H9 (cell line): ENCODE measurements around the gene CCS. TPM values are rescaled to one million over a fixed set of nuclear protein-coding genes. Genes with fewer than 3 reads are reported as not detected.

Experiments
- DNase-seq: peaks from one replicate; pipeline ENCODE4 v3.0.0-alpha.2; 2017
- H2AFZ ChIP-seq: one replicate; pipeline ENCODE4 v1.6.1; 2013; ENCODE audit warnings: mild to moderate bottlenecking, low read length, control low read depth, moderate library complexity
- H2AK5ac ChIP-seq: 2 replicates; pipeline ENCODE4 v1.6.1; 2013; ENCODE audit warnings: low read length, control low read depth, mixed read lengths; ENCODE audit not compliant: insufficient read length
- H2BK120ac ChIP-seq: one replicate; pipeline ENCODE4 v1.6.1; 2013; ENCODE audit warnings: low read depth, mild to moderate bottlenecking, low read length, control low read depth, inconsistent platforms; ENCODE audit not compliant: poor library complexity, severe bottlenecking
- H2BK12ac ChIP-seq: 2 replicates; pipeline ENCODE4 v1.6.1; 2013; ENCODE audit warnings: low read length, control low read depth, mixed read lengths, low read depth; ENCODE audit not compliant: insufficient read length
- H2BK15ac ChIP-seq: 2 replicates; pipeline ENCODE4 v1.6.1; 2013; ENCODE audit warnings: low read depth, low read length, control low read depth
- H2BK20ac ChIP-seq: one replicate; pipeline ENCODE4 v1.6.1; 2013; ENCODE audit warnings: low read depth, mild to moderate bottlenecking, low read length, control low read depth, inconsistent platforms; ENCODE audit not compliant: poor library complexity, severe bottlenecking
- H2BK5ac ChIP-seq: 2 replicates; pipeline ENCODE4 v1.6.1; 2013; ENCODE audit warnings: low read length, control low read depth, mixed read lengths; ENCODE audit not compliant: insufficient read length
- H3K14ac ChIP-seq: 2 replicates; pipeline ENCODE4 v1.6.1; 2013; ENCODE audit warnings: low read length, control low read depth; ENCODE audit not compliant: insufficient read depth
- H3K18ac ChIP-seq: 2 replicates; pipeline ENCODE4 v1.6.1; 2013; ENCODE audit warnings: low read depth, mild to moderate bottlenecking, mixed read lengths, low read length, control low read depth; ENCODE audit not compliant: insufficient read length
- H3K23ac ChIP-seq: 2 replicates; pipeline ENCODE4 v1.6.1; 2013; ENCODE audit warnings: low read length, control low read depth, mixed read lengths, low read depth; ENCODE audit not compliant: insufficient read length
- H3K23me2 ChIP-seq: 2 replicates; pipeline ENCODE4 v1.6.1; 2013; ENCODE audit warnings: low read depth, mild to moderate bottlenecking, mixed read lengths, low read length, control low read depth; ENCODE audit not compliant: insufficient read length, poor library complexity, severe bottlenecking
- H3K27ac ChIP-seq: 2 replicates; pipeline ENCODE4 v1.5.1; 2013; ENCODE audit warnings: low read length, control low read depth, mixed read lengths, low read depth; ENCODE audit not compliant: insufficient read length
- H3K27me3 ChIP-seq: 2 replicates; pipeline ENCODE4 v1.6.1; 2013; ENCODE audit warnings: low read length, control low read depth, inconsistent platforms; ENCODE audit not compliant: insufficient read depth
- H3K4ac ChIP-seq: 2 replicates; pipeline ENCODE4 v1.6.1; 2013; ENCODE audit warnings: low read depth, mild to moderate bottlenecking, control low read depth, inconsistent platforms, low read length, moderate library complexity
- H3K4me1 ChIP-seq: 2 replicates; pipeline ENCODE4 v1.6.1; 2013; ENCODE audit warnings: low read length, control low read depth, inconsistent platforms; ENCODE audit not compliant: insufficient read depth
- H3K4me2 ChIP-seq: 2 replicates; pipeline ENCODE4 v1.6.1; 2013; ENCODE audit warnings: low read length, control low read depth, mixed read lengths; ENCODE audit not compliant: insufficient read length, insufficient read depth
- H3K56ac ChIP-seq: 2 replicates; pipeline ENCODE4 v1.6.1; 2013; ENCODE audit warnings: low read depth, mild to moderate bottlenecking, mixed read lengths, low read length, control low read depth; ENCODE audit not compliant: insufficient read length
- H3K79me1 ChIP-seq: 2 replicates; pipeline ENCODE4 v1.6.1; 2013; ENCODE audit warnings: low read depth, mild to moderate bottlenecking, moderate library complexity, low read length, control low read depth, inconsistent platforms; ENCODE audit not compliant: insufficient read depth, poor library complexity, severe bottlenecking
- H3K79me2 ChIP-seq: 2 replicates; pipeline ENCODE4 v1.6.1; 2013; ENCODE audit warnings: low read length, control low read depth, inconsistent platforms; ENCODE audit not compliant: insufficient read depth
- H3K9ac ChIP-seq: 2 replicates; pipeline ENCODE4 v1.6.1; 2013; ENCODE audit warnings: low read length, control low read depth, mixed read lengths; ENCODE audit not compliant: insufficient read length; ENCODE audit errors: extremely low read depth
- H3K9me3 ChIP-seq: one replicate; pipeline ENCODE4 v1.6.1; 2013; ENCODE audit warnings: low read depth, low read length, inconsistent platforms; ENCODE audit not compliant: control insufficient read depth
- H3T11ph ChIP-seq: one replicate; pipeline ENCODE4 v1.6.1; 2013; ENCODE audit warnings: mild to moderate bottlenecking, low read length, control low read depth, inconsistent platforms
- H4K20me1 ChIP-seq: one replicate; pipeline ENCODE4 v1.6.1; 2013; ENCODE audit not compliant: control insufficient read depth, insufficient read length, insufficient read depth
- H4K5ac ChIP-seq: 2 replicates; pipeline ENCODE4 v1.6.1; 2013; ENCODE audit warnings: low read depth, mild to moderate bottlenecking, mixed read lengths, low read length, control low read depth; ENCODE audit not compliant: insufficient read length
- H4K8ac ChIP-seq: replicated peaks from 2 replicates; pipeline ENCODE4 v1.6.1; 2013; ENCODE audit warnings: low read length, control low read depth, mixed read lengths, low read depth; ENCODE audit not compliant: insufficient read length
- H4K91ac ChIP-seq: 2 replicates; pipeline ENCODE4 v1.6.1; 2013; ENCODE audit warnings: low read depth, mild to moderate bottlenecking, moderate library complexity, mixed read lengths, low read length, control low read depth; ENCODE audit not compliant: insufficient read length
- H3K27ac Mint-ChIP-seq, 3 experiments: 2 replicates in 2 of 3; 3 replicates in 1 of 3; pipeline ENCODE4 v1.8.0; 2020 to 2021; ENCODE audit warnings: mixed read lengths in 3 of 3, mild to moderate bottlenecking in 1 of 3, moderate library complexity in 1 of 3
- H3K27me3 Mint-ChIP-seq: 2 replicates; pipeline ENCODE4 v1.8.0; 2021; ENCODE audit warnings: low read depth, mild to moderate bottlenecking, moderate library complexity, mixed read lengths
- H3K36me3 Mint-ChIP-seq, 3 experiments: 2 replicates in 2 of 3; 3 replicates in 1 of 3; pipeline ENCODE4 v1.8.0; 2020 to 2021; ENCODE audit warnings: low read depth in 3 of 3, mixed read lengths in 3 of 3; ENCODE audit not compliant: insufficient read depth in 1 of 3
- H3K4me1 Mint-ChIP-seq, 2 experiments: 2 replicates each; pipeline ENCODE4 v1.8.0; 2020; ENCODE audit warnings: mixed read lengths in 2 of 2
- H3K4me3 Mint-ChIP-seq, 2 experiments: 2 replicates in 1 of 2; 3 replicates in 1 of 2; pipeline ENCODE4 v1.8.0; 2020 to 2021; ENCODE audit warnings: mild to moderate bottlenecking in 2 of 2, mixed read lengths in 2 of 2, moderate library complexity in 1 of 2
- H3K9me3 Mint-ChIP-seq, 2 experiments: 2 replicates in 1 of 2; 3 replicates in 1 of 2; pipeline ENCODE4 v1.8.0; 2020; ENCODE audit warnings: mild to moderate bottlenecking in 2 of 2, mixed read lengths in 2 of 2, moderate library complexity in 1 of 2
- WGBS: extraction: QIAGEN DNeasy Blood & Tissue Kit; methylation state at CpG from one replicate; pipeline ENCODE4 v1.1.7; 2013; ENCODE audit warnings: missing lambda C conversion rate, low lambda C conversion rate, mixed read lengths; ENCODE audit not compliant: insufficient read length; ENCODE audit errors: extremely low coverage; 5-methylcytosine and 5-hydroxymethylcytosine counted together
- total RNA-seq: library from RNA; stranded (reverse); gene quantifications from 2 replicates; pipeline ENCODE4 v1.2.1, GENCODE V29; 2021
- TF ChIP-seq, protein P1 (sequence below): fragments of 200-600 bp; sonication (generic); conservative IDR thresholded peaks from 3 replicates; pipeline ENCODE4 v1.8.0; 2021; ENCODE audit warnings: antibody characterized with exemption, mild to moderate bottlenecking

CCS gene
- total RNA-seq, 1 experiment from 2014 or later, result 61.1 TPM

DNA sequence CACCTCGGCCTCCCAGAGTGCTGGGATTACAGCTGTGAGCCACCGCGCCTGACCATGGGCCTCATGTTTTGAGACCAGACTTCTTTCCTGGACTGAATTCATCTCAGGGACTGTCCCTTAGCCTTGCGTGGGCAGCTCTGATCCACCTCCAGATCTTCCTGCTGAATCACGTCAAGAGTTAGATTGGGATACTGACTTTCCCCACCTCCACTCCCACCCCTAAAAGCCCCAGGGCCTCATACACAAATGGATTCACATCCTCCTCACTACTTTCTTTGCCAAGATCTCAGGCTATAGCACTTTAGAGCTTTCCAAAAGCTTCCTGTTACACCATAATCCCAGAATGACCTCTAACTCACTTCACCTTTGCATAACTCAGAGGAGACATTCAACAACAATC is 12.2 kb upstream of the CCS start:
- Mint-ChIP-seq H3K4me1 (peaks cover 22 to 24% of the 10 kb centered on the region in 2 experiments), H3K4me3 (no peak overlapping the region), H3K27me3 (peaks cover 8% of the 10 kb centered on the region), H3K36me3 (peaks cover 4 to 24% (median 11%) of the 10 kb centered on the region in 3 experiments; a peak in 6 of 7 replicates), H3K27ac (peak overlapping the region in 1 of 3 experiments; percentile 18; a peak in 1 of 7 replicates), H3K9me3 (peaks cover 22 to 27% of the 10 kb centered on the region in 2 experiments)
- Histone ChIP-seq H2AFZ (no peak overlapping the region), H4K8ac (no peak overlapping the region), H3K9me3 (no peaks in the 10 kb centered on the region), H3K4ac (no peak overlapping the region), H2BK5ac (no peak overlapping the region), H4K20me1 (no peaks in the 10 kb centered on the region), H2BK15ac (no peak overlapping the region), H3K56ac (no peak overlapping the region), H2AK5ac (no peak overlapping the region), H3K4me1 (no peaks in the 10 kb centered on the region; the same call in 1 of the 2 replicates), H4K5ac (no peak overlapping the region), H3K79me1 (no peaks in the 10 kb centered on the region), H3K79me2 (no peaks in the 10 kb centered on the region), H3K18ac (no peak overlapping the region), H3K9ac (no peak overlapping the region), H3K14ac (no peak overlapping the region), H3K23me2 (no peaks in the 10 kb centered on the region), H3K27me3 (no peaks in the 10 kb centered on the region; the same call in 1 of the 2 replicates), H3K23ac (no peak overlapping the region), H3K27ac (no peak overlapping the region), H3T11ph (no peak overlapping the region), H2BK120ac (no peak overlapping the region), H4K91ac (no peak overlapping the region), H2BK12ac (no peak overlapping the region), H3K4me2 (no peak overlapping the region), H2BK20ac (no peak overlapping the region)
- TF ChIP-seq, protein P1, sequence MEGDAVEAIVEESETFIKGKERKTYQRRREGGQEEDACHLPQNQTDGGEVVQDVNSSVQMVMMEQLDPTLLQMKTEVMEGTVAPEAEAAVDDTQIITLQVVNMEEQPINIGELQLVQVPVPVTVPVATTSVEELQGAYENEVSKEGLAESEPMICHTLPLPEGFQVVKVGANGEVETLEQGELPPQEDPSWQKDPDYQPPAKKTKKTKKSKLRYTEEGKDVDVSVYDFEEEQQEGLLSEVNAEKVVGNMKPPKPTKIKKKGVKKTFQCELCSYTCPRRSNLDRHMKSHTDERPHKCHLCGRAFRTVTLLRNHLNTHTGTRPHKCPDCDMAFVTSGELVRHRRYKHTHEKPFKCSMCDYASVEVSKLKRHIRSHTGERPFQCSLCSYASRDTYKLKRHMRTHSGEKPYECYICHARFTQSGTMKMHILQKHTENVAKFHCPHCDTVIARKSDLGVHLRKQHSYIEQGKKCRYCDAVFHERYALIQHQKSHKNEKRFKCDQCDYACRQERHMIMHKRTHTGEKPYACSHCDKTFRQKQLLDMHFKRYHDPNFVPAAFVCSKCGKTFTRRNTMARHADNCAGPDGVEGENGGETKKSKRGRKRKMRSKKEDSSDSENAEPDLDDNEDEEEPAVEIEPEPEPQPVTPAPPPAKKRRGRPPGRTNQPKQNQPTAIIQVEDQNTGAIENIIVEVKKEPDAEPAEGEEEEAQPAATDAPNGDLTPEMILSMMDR, result no peak
- no CpG with 5 or more reads among the region's 5 CpGs for WGBS
- DNase-seq, result no peak
